ENCODE results near the gene TMC8. TPM values are rescaled to one million over a fixed set of nuclear protein-coding genes. Genes with fewer than 3 reads are reported as not detected.
A peak's percentile ranks its signal among the peaks of the same experiment; 100 is the strongest.

TMC8 gene
- total RNA-seq, 6 donors from 2014 or later = 10.8 to 65.0 (median 33.8) TPM

- 63 to 76% methylated on average over 4 to 17 of the region's 20 CpGs for WGBS, 2 donors
- DNase-seq (peak in 1 of 2 donors; percentile 83), ATAC-seq (ENCODE audit: low FRiP score in 2 of 2) (no peak)
- H3K4me1 ChIP-seq = peaks cover 40 to 78% (median 60%) of the 10 kb centered on the region in 4 donors
- H3K36me3 ChIP-seq = no peaks in the 10 kb centered on the region
- H3K9me3 ChIP-seq = no peaks in the 10 kb centered on the region
- H3K27ac ChIP-seq = peak overlapping the region; percentile 67 to 81 (median 78)
- TF ChIP-seq POLR2AphosphoS5 (IDR thresholded peaks at IDR 0.05) = no peak
- H3K4me3 ChIP-seq = peak overlapping the region in 1 of 4 donors; percentile 32
- no peaks in the 10 kb centered on the region for H3K27me3 ChIP-seq
These were observed 11.0 kb downstream of the TMC8 start for GRCh38 chr17:78141437-78142118.

- WGBS, 2 donors = 79 to 85% methylated on average over 13 to 16 of the region's 16 CpGs
- H3K36me3 ChIP-seq = no peaks in the 10 kb centered on the region
- no peaks in the 10 kb centered on the region for H3K27me3 ChIP-seq
- DNase-seq (peak in 1 of 2 donors; percentile 87), ATAC-seq (ENCODE audit: low FRiP score in 2 of 2) (no peak)
- H3K4me1 ChIP-seq = peaks cover 40 to 82% (median 60%) of the 10 kb centered on the region in 4 donors
- no peak overlapping the region for H3K4me3 ChIP-seq
- H3K9me3 ChIP-seq = no peaks in the 10 kb centered on the region
- H3K27ac ChIP-seq = peak overlapping the region in 3 of 4 donors; percentile 67 to 81 (median 81)
- no peak for TF ChIP-seq CTCF (IDR thresholded peaks at IDR 0.05)
- TF ChIP-seq POLR2A (IDR thresholded peaks at IDR 0.05) = no peak
- TF ChIP-seq EP300 (IDR thresholded peaks at IDR 0.05) = no peak
- TF ChIP-seq POLR2AphosphoS5 (IDR thresholded peaks at IDR 0.05) = no peak
These were observed 11.7 kb downstream of the TMC8 start for GRCh38 chr17:78142119-78142861.

GRCh38 chr17:78143214-78144146 lies 12.9 kb downstream of the TMC8 start:
- Histone ChIP-seq H3K27ac (peak overlapping the region; percentile 61 to 82 (median 76)), H3K27me3 (no peaks in the 10 kb centered on the region), H3K4me3 (no peak overlapping the region), H3K9me3 (no peaks in the 10 kb centered on the region), H3K4me1 (peaks cover 40 to 82% (median 60%) of the 10 kb centered on the region in 4 donors), H3K36me3 (no peaks in the 10 kb centered on the region)
- ATAC-seq (ENCODE audit: low FRiP score in 2 of 2) (no peak), DNase-seq (no peak)
- WGBS, 2 donors = 84 to 85% methylated on average over 18 to 21 of the region's 21 CpGs
- no peak for TF ChIP-seq EP300 (IDR thresholded peaks at IDR 0.05)
- TF ChIP-seq CTCF (IDR thresholded peaks at IDR 0.05) = no peak
- no peak for TF ChIP-seq POLR2A (IDR thresholded peaks at IDR 0.05)
- TF ChIP-seq POLR2AphosphoS5 (IDR thresholded peaks at IDR 0.05) = no peak

- H3K4me3 ChIP-seq = no peak overlapping the region
- no peaks in the 10 kb centered on the region for H3K27me3 ChIP-seq
- H3K4me1 ChIP-seq = peaks cover 40 to 78% (median 57%) of the 10 kb centered on the region in 4 donors
These were observed 13.7 kb downstream of the TMC8 start for GRCh38 chr17:78144147-78144719.

More at GRCh38 chr17:78144147-78144719, 13.7 kb downstream of the TMC8 start:
- Histone ChIP-seq H3K36me3 (no peaks in the 10 kb centered on the region), H3K27ac (peak overlapping the region; percentile 61 to 82 (median 76)), H3K9me3 (no peaks in the 10 kb centered on the region)
- DNase-seq (peak; percentile 88 to 94), ATAC-seq (ENCODE audit: low FRiP score in 2 of 2) (peak in 1 of 2 donors; percentile 67)
- no peak for TF ChIP-seq EP300 (IDR thresholded peaks at IDR 0.05)
- peak in 1 of 2 donors; percentile 17 for TF ChIP-seq POLR2AphosphoS5 (IDR thresholded peaks at IDR 0.05)
- WGBS, 2 donors = 38 to 40% methylated on average over 6 to 10 of the region's 11 CpGs

Measured in upper lobe of left lung (tissue), 6 donors.